ENCODE results near the gene OR52E5. TPM values are rescaled to one million over a fixed set of nuclear protein-coding genes. Genes with fewer than 3 reads are reported as not detected.

OR52E5 gene
- polyA plus RNA-seq, 1 donor: not detected

DNA sequence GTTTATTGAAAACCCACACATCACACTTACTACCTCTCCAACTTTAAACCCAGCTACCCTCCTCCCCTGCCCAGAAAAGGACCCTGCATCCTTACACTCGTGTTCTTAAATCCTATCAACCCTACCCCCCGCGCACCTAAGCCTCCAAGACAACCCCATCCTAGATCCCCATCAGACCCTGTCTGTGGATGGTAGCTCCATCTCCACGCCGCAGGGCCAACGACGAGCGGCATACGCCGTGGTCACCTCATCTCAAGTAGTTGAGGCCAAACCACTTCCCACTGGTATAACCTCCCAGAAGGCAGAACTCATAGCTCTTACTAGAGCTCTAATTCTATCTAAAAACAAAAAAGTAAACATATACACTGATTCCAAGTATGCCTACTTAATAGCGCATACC, 39.7 kb downstream of the OR52E5 start:
- H3K27me3 ChIP-seq (ENCODE audit: control insufficient read depth, insufficient read depth, low read length): no peaks in the 10 kb centered on the region
- peaks cover 24% of the 10 kb centered on the region for H3K9me3 ChIP-seq (ENCODE audit: control insufficient read depth, low read depth, low read length)
- 71% methylated on average over 1 of the region's 11 CpGs for WGBS (ENCODE audit: insufficient coverage, low lambda C conversion rate)
- H3K27ac ChIP-seq (ENCODE audit: low read length): no peak overlapping the region
- no peaks in the 10 kb centered on the region for H3K4me1 ChIP-seq (ENCODE audit: control insufficient read depth, insufficient read depth, low read length)
- H3K4me3 ChIP-seq (ENCODE audit: low read length): no peak overlapping the region
- no peaks in the 10 kb centered on the region for H3K36me3 ChIP-seq (ENCODE audit: control insufficient read depth, insufficient read depth, low read length)
- no peak for DNase-seq

DNA sequence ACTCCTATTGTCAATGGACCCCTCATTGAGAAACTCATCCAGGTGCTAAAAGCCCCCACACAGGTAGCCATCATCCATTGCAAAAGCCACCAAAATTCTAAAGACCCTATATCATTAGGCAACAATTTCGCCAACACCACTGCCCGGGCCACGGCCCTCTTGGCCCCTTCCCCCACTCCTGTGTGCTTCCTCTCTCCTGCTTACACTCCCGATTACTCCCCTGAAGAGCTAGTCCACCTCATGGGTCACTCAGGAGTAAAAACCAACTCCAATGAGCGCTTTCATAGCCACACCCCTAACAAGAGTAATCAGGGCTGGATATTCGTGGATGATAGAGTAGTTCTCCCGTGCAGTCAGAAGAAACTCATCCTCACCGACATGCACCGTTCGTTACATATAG, 40.1 kb downstream of the OR52E5 start:
- Histone ChIP-seq H3K27me3 (ENCODE audit: control insufficient read depth, insufficient read depth, low read length) (no peaks in the 10 kb centered on the region), H3K4me3 (ENCODE audit: low read length) (no peak overlapping the region), H3K9me3 (ENCODE audit: control insufficient read depth, low read depth, low read length) (peaks cover 24% of the 10 kb centered on the region), H3K36me3 (ENCODE audit: control insufficient read depth, insufficient read depth, low read length) (no peaks in the 10 kb centered on the region), H3K27ac (ENCODE audit: low read length) (no peak overlapping the region), H3K4me1 (ENCODE audit: control insufficient read depth, insufficient read depth, low read length) (no peaks in the 10 kb centered on the region)
- no CpG with 5 or more reads among the region's 10 CpGs for WGBS (ENCODE audit: insufficient coverage, low lambda C conversion rate)
- DNase-seq: no peak

DNA sequence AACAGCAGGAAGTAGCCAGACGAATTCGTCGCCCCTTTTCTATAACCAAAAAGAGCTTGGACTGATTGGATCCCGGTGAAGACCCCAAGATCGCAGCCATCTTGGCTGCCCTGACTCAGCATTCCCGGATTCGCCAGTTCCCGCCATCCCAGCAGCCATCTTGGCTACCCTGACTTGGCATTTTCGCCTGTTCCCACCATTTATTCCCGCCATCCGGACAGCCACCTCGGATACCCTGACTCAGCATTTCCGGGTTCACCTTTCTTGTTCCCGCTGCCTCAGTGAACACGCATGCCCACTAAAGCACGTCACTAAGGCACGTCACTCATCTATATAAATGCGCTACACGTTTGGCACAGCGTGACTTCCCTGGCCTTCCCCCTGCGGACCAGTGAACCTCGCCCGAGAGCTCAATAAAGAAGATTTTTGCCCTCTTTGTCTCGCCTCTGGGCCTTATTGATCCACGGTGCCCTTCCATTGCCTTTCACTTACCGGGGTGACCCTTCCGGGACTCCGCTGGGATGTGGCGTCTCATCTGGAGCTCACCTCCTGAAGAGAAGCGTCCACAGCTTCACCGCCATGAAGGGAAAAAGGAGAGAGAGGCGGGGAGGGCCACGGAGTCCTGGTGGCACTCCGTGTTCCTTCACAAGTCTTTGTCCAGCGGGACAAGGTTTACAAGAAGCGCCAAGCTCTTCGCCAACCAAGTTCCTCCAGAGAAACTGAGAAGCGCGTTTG, 45.0 kb downstream of the OR52E5 start:
- peak in 1 of 2 donors; percentile 4 for DNase-seq
- Histone ChIP-seq H3K9me3 (ENCODE audit: control insufficient read depth, low read depth, low read length) (peaks cover 3% of the 10 kb centered on the region), H3K27me3 (ENCODE audit: control insufficient read depth, insufficient read depth, low read length) (no peaks in the 10 kb centered on the region), H3K27ac (ENCODE audit: low read length) (no peak overlapping the region), H3K4me1 (ENCODE audit: control insufficient read depth, insufficient read depth, low read length) (no peaks in the 10 kb centered on the region), H3K4me3 (ENCODE audit: low read length) (no peak overlapping the region), H3K36me3 (ENCODE audit: control insufficient read depth, insufficient read depth, low read length) (no peaks in the 10 kb centered on the region)
- 100% methylated on average over 1 of the region's 39 CpGs for WGBS (ENCODE audit: insufficient coverage, low lambda C conversion rate)

DNA sequence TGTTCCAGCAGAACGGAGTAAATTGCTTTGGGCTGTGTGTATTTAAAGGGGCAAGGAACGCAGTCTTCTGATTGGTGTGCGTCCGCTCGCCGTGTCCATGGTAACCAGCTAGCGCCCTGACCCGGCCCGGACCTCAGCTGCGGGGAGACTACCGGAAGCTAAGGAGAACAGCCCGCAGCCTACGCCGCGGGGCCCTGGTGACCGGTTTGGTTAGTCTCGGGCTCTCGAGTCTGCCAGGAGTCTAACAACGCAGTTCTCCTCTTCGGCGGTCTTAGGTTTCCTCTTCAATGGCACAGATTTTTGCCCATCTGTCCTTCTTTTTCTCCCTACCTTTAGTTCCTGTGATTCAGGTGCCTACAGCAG, 45.6 kb downstream of the OR52E5 start:
- no CpG with 5 or more reads among the region's 21 CpGs for WGBS (ENCODE audit: insufficient coverage, low lambda C conversion rate)
- no peaks in the 10 kb centered on the region for H3K36me3 ChIP-seq (ENCODE audit: control insufficient read depth, insufficient read depth, low read length)
- no peak overlapping the region for H3K4me3 ChIP-seq (ENCODE audit: low read length)
- peaks cover 3% of the 10 kb centered on the region for H3K9me3 ChIP-seq (ENCODE audit: control insufficient read depth, low read depth, low read length)
- no peaks in the 10 kb centered on the region for H3K4me1 ChIP-seq (ENCODE audit: control insufficient read depth, insufficient read depth, low read length)
- DNase-seq: no peak
- no peaks in the 10 kb centered on the region for H3K27me3 ChIP-seq (ENCODE audit: control insufficient read depth, insufficient read depth, low read length)
- H3K27ac ChIP-seq (ENCODE audit: low read length): no peak overlapping the region

DNA sequence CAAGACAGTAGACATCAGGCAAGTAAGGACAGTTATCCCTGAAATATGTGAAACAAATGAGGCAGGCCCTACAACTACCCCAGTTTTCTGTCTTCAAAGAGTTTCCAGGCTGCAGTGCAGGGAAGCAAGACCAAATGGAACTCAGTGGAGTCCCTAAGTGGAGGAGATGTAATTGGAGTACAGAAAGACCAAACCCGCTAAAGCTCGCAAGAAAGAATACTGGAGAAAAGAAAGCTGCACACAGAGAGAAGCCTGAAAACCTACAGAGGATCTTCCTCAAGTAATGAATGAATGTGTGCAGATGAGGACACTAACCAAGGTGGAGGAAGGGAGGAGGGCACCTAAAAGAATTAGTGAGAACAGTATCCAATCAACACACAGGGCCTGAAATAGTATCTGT, 47.7 kb downstream of the OR52E5 start:
- Histone ChIP-seq H3K27ac (ENCODE audit: low read length) (no peak overlapping the region), H3K27me3 (ENCODE audit: control insufficient read depth, insufficient read depth, low read length) (no peaks in the 10 kb centered on the region), H3K4me1 (ENCODE audit: control insufficient read depth, insufficient read depth, low read length) (no peaks in the 10 kb centered on the region), H3K4me3 (ENCODE audit: low read length) (no peak overlapping the region), H3K9me3 (ENCODE audit: control insufficient read depth, low read depth, low read length) (peaks cover 3% of the 10 kb centered on the region), H3K36me3 (ENCODE audit: control insufficient read depth, insufficient read depth, low read length) (no peaks in the 10 kb centered on the region)
- WGBS (ENCODE audit: insufficient coverage, low lambda C conversion rate): no CpG with 5 or more reads among the region's 2 CpGs
- no peak for DNase-seq

DNA sequence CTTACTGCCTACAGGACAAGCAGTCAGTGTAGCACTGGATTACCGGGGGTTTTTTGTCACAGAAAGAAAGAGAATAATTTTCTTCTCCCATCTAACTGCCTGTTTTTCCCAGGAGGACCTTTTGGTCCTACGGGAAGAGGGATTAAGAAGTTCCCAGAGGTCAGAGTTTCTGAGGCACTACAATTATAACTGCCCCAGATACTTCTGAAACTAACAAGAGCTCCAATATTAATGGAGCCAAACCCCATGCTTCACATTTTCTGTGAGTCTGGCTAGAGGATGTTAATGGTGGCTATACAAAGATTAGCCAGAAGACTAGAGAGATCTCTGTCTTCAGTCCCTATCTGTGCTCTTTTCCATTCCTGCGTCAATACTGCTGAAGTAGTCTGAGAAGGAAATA, 48.9 kb downstream of the OR52E5 start, which contains the start of gene OR56A3:
TSS of gene OR56A3 (plus strand) at position 301 of the 400 bp plus-strand sequence. CDS start 5,096 bp downstream, outside the sequence.
- Histone ChIP-seq H3K4me1 (ENCODE audit: control insufficient read depth, insufficient read depth, low read length) (no peaks in the 10 kb centered on the region), H3K36me3 (ENCODE audit: control insufficient read depth, insufficient read depth, low read length) (no peaks in the 10 kb centered on the region), H3K4me3 (ENCODE audit: low read length) (no peak within 1 kb of the TSS), H3K27ac (ENCODE audit: low read length) (no peak within 1 kb of the TSS), H3K27me3 (ENCODE audit: control insufficient read depth, insufficient read depth, low read length) (no peaks in the 10 kb centered on the region), H3K9me3 (ENCODE audit: control insufficient read depth, low read depth, low read length) (peaks cover 3% of the 10 kb centered on the region)
- DNase-seq: no peak
- WGBS (ENCODE audit: insufficient coverage, low lambda C conversion rate): no CpG with 5 or more reads among the region's 3 CpGs

Other genes with a start within 250 kb of the OR52E5 start
- gene TRIM5, start 208.1 kb upstream of the OR52E5 start, polyA plus RNA-seq: 23.9 TPM
- 15.2 TPM for gene TRIM22, start 203.4 kb upstream of the OR52E5 start, polyA plus RNA-seq
- gene OR56B1, start 156.8 kb upstream of the OR52E5 start, polyA plus RNA-seq: not detected
- gene OR52N4, start 139.0 kb upstream of the OR52E5 start, polyA plus RNA-seq: 0.04 TPM
- gene OR52N5, start 109.9 kb upstream of the OR52E5 start, polyA plus RNA-seq: not detected
- not detected for gene OR52N1, start 101.9 kb upstream of the OR52E5 start, polyA plus RNA-seq
- not detected for gene OR52N2, start 84.3 kb upstream of the OR52E5 start, polyA plus RNA-seq
- not detected for gene OR52E6, start 51.3 kb upstream of the OR52E5 start, polyA plus RNA-seq
- not detected for gene OR52E8, start 35.5 kb upstream of the OR52E5 start, polyA plus RNA-seq
- not detected for gene OR52E4, start 12.6 kb upstream of the OR52E5 start, polyA plus RNA-seq
- not detected for gene OR56A3, start 49.0 kb downstream of the OR52E5 start, polyA plus RNA-seq
- not detected for gene OR56A5, start 75.3 kb downstream of the OR52E5 start, polyA plus RNA-seq
- gene OR52L1, start 93.8 kb downstream of the OR52E5 start, polyA plus RNA-seq: not detected
- not detected for gene OR56A4, start 113.7 kb downstream of the OR52E5 start, polyA plus RNA-seq
- gene OR56A1, start 137.6 kb downstream of the OR52E5 start, polyA plus RNA-seq: 0.01 TPM
- gene OR56B4, start 214.5 kb downstream of the OR52E5 start, polyA plus RNA-seq: 0.19 TPM

All from large intestine (tissue), 3 donors.